H1 (cell line): ENCODE data around the gene FLT1. TPM values are rescaled to one million over a fixed set of nuclear protein-coding genes. Genes with fewer than 3 reads are reported as not detected.

Experiments
- CTCF ChIA-PET: fragments of 300-600 bp; sonication (Branson Sonifier 250); formaldehyde crosslinking; loops from one replicate; lab custom pipeline; 2021; ENCODE audit not compliant: partially characterized antibody; lab: Charles Lee
- POLR2A ChIA-PET: fragments of 300-600 bp; sonication (Branson Sonifier 250); formaldehyde crosslinking; loops from one replicate; lab custom pipeline; 2021; ENCODE audit warnings: inconsistent platforms; ENCODE audit not compliant: partially characterized antibody; lab: Charles Lee
- DNase-seq, 2 experiments: peaks; one replicate each; pipeline versions ENCODE4 v3.0.0 to v3.0.0-alpha.2; 2010 to 2022; ENCODE audit warnings: low spot score in 2 of 2, low read depth in 1 of 2, mixed read lengths in 1 of 2
- FAIRE-seq: peaks from 2 replicates; lab custom pipeline; 2011; peaks lifted over from hg19 to GRCh38; lab: Jason Lieb, UNC
- H2AFZ ChIP-seq: 2 replicates; pipeline ENCODE4 v1.8.1; 2012; ENCODE audit warnings: low read length, inconsistent platforms
- H2AK5ac ChIP-seq: 2 replicates; pipeline ENCODE4 v1.6.1; 2013; ENCODE audit warnings: low read depth, low read length
- H2BK120ac ChIP-seq: replicated peaks from 2 replicates; pipeline ENCODE3; 2013; ENCODE audit warnings: low read depth, low read length, inconsistent platforms
- H2BK12ac ChIP-seq: 2 replicates; pipeline ENCODE4 v1.6.1; 2013; ENCODE audit warnings: low read depth, low read length
- H2BK15ac ChIP-seq: 2 replicates; pipeline ENCODE4 v1.6.1; 2013; ENCODE audit warnings: low read length
- H2BK20ac ChIP-seq: 2 replicates; pipeline ENCODE4 v1.6.1; 2013; ENCODE audit warnings: low read length
- H2BK5ac ChIP-seq: 2 replicates; pipeline ENCODE4 v1.6.1; 2013; ENCODE audit warnings: low read depth, low read length
- H3K14ac ChIP-seq: 2 replicates; pipeline ENCODE4 v1.6.1; 2013; ENCODE audit warnings: inconsistent platforms; ENCODE audit not compliant: insufficient read length
- H3K18ac ChIP-seq: 2 replicates; pipeline ENCODE4 v1.6.1; 2013; ENCODE audit warnings: low read length; ENCODE audit errors: extremely low read depth
- H3K23ac ChIP-seq: 2 replicates; pipeline ENCODE4 v1.6.1; 2013; ENCODE audit warnings: inconsistent platforms; ENCODE audit not compliant: insufficient read length
- H3K23me2 ChIP-seq: 2 replicates; pipeline ENCODE4 v1.6.1; 2013; ENCODE audit warnings: low read depth, low read length
- H3K27ac ChIP-seq: 2 replicates; pipeline ENCODE4 v1.6.1; 2011; ENCODE audit warnings: low read depth, low read length, inconsistent platforms
- H3K27me3 ChIP-seq, 4 experiments: replicated peaks in 1 of 4; 1 replicate in 1 of 4; 2 replicates in 3 of 4; pipeline versions ENCODE4 v1.6.1 to v1.8.1; 2011 to 2013; ENCODE audit warnings: low read length in 3 of 4, mild to moderate bottlenecking in 3 of 4, inconsistent platforms in 2 of 4, mixed read lengths in 2 of 4, moderate library complexity in 1 of 4; ENCODE audit not compliant: control insufficient read depth in 3 of 4, insufficient read depth in 3 of 4; ENCODE audit errors: extremely low read depth in 1 of 4
- H3K36me3 ChIP-seq, 4 experiments: 2 replicates each; pipeline versions ENCODE4 v1.6.1 to v1.8.1; 2011 to 2013; ENCODE audit warnings: mild to moderate bottlenecking in 4 of 4, low read length in 3 of 4, moderate library complexity in 2 of 4, control low read depth in 1 of 4, inconsistent platforms in 1 of 4; ENCODE audit not compliant: insufficient read depth in 4 of 4, control insufficient read depth in 2 of 4
- H3K4ac ChIP-seq: replicated peaks from 2 replicates; pipeline ENCODE3; 2013; ENCODE audit warnings: low read length, low read depth, mixed read lengths, inconsistent platforms; ENCODE audit not compliant: insufficient read length
- H3K4me1 ChIP-seq, 4 experiments: replicated peaks in 1 of 4; 1 replicate in 1 of 4; 2 replicates in 3 of 4; pipeline versions ENCODE4 v1.6.1 to v1.8.1; 2011 to 2013; ENCODE audit warnings: low read length in 3 of 4, inconsistent platforms in 2 of 4, mixed read lengths in 1 of 4; ENCODE audit not compliant: insufficient read depth in 4 of 4, control insufficient read depth in 3 of 4
- H3K4me2 ChIP-seq, 2 experiments: 2 replicates each; pipeline versions ENCODE4 v1.6.1 to v1.8.1; 2011 to 2013; ENCODE audit warnings: low read depth in 2 of 2, low read length in 2 of 2, control low read depth in 1 of 2, inconsistent platforms in 1 of 2, mild to moderate bottlenecking in 1 of 2; ENCODE audit not compliant: insufficient read depth in 1 of 2
- H3K4me3 ChIP-seq, 4 experiments: fragments of 200-600, 300-600 bp in 1 of 4; sonication (generic), shearing (Covaris generic), sonication (Bioruptor Twin) in 1 of 4; 2 replicates each; pipeline versions ENCODE4 v1.5.1 to v1.8.1; 2011 to 2016; ENCODE audit warnings: low read length in 4 of 4, low read depth in 3 of 4, control low read depth in 2 of 4, inconsistent platforms in 2 of 4, mild to moderate bottlenecking in 2 of 4, mixed read lengths in 1 of 4, moderate library complexity in 1 of 4; ENCODE audit not compliant: insufficient read depth in 2 of 4; ENCODE audit errors: extremely low read depth in 1 of 4
- H3K56ac ChIP-seq: replicated peaks from 2 replicates; pipeline ENCODE3; 2013; ENCODE audit warnings: low read depth, mild to moderate bottlenecking, mixed read lengths, low read length, inconsistent platforms; ENCODE audit not compliant: insufficient read length
- H3K79me1 ChIP-seq: 2 replicates; pipeline ENCODE4 v1.6.1; 2013; ENCODE audit warnings: low read depth, low read length, control low read depth
- H3K79me2 ChIP-seq, 2 experiments: 2 replicates each; pipeline versions ENCODE4 v1.6.1 to v1.8.1; 2012 to 2013; ENCODE audit warnings: low read length in 2 of 2, mild to moderate bottlenecking in 2 of 2, inconsistent platforms in 1 of 2; ENCODE audit not compliant: insufficient read depth in 2 of 2, control insufficient read depth in 1 of 2
- H3K9ac ChIP-seq, 4 experiments: replicated peaks in 1 of 4; 1 replicate in 1 of 4; 2 replicates in 3 of 4; pipeline versions ENCODE4 v1.6.1 to v1.8.1; 2011 to 2013; ENCODE audit warnings: low read depth in 3 of 4, low read length in 3 of 4, control low read depth in 2 of 4, mild to moderate bottlenecking in 2 of 4, moderate library complexity in 2 of 4, inconsistent platforms in 1 of 4; ENCODE audit errors: extremely low read depth in 1 of 4
- H3K9me3 ChIP-seq, 2 experiments: 2 replicates each; pipeline versions ENCODE4 v1.6.1 to v1.8.1; 2012 to 2013; ENCODE audit warnings: mild to moderate bottlenecking in 2 of 2, moderate library complexity in 2 of 2, control low read depth in 1 of 2, inconsistent platforms in 1 of 2, low read depth in 1 of 2, low read length in 1 of 2, mixed read lengths in 1 of 2; ENCODE audit not compliant: insufficient read depth in 2 of 2
- H4K20me1 ChIP-seq, 2 experiments: replicated peaks in 1 of 2; 2 replicates each; pipeline versions ENCODE3 to v1.8.1; 2011 to 2013; ENCODE audit warnings: inconsistent platforms in 2 of 2, low read length in 2 of 2, mild to moderate bottlenecking in 1 of 2; ENCODE audit not compliant: insufficient read depth in 2 of 2, control insufficient read depth in 1 of 2
- H4K5ac ChIP-seq: 2 replicates; pipeline ENCODE4 v1.6.1; 2013; ENCODE audit warnings: low read length, low read depth, mixed read lengths, inconsistent platforms; ENCODE audit not compliant: insufficient read length
- H4K8ac ChIP-seq: 2 replicates; pipeline ENCODE4 v1.8.0; 2013; ENCODE audit warnings: mild to moderate bottlenecking, moderate library complexity, low read length, inconsistent platforms; ENCODE audit not compliant: insufficient read depth; ENCODE audit errors: extremely low read depth
- H4K91ac ChIP-seq: replicated peaks from 2 replicates; pipeline ENCODE3; 2013; ENCODE audit warnings: low read length, mixed read lengths, inconsistent platforms; ENCODE audit not compliant: insufficient read length
- CEBPB ChIP-seq: IDR thresholded peaks from 2 replicates; pipeline ENCODE4 v1.6.1; 2012; ENCODE audit warnings: low read depth, low read length
- CTBP2 ChIP-seq: IDR thresholded peaks from 2 replicates; pipeline ENCODE4 v1.7.0; 2011; ENCODE audit warnings: borderline replicate concordance, mild to moderate bottlenecking, moderate library complexity, mixed read lengths, low read length; ENCODE audit not compliant: insufficient read depth, insufficient read length
- E2F6 ChIP-seq: IDR thresholded peaks from 2 replicates; pipeline ENCODE4 v1.6.1; 2012; ENCODE audit warnings: inconsistent platforms
- EZH2 ChIP-seq: fragments of 200-600 bp; sonication (generic); IDR thresholded peaks from 2 replicates; pipeline ENCODE4 v1.7.1; 2012; ENCODE audit warnings: low read depth, mild to moderate bottlenecking, moderate library complexity, low read length, inconsistent platforms; ENCODE audit not compliant: severe bottlenecking
- KDM1A ChIP-seq: fragments of 200-600, 300-600 bp; sonication (generic); IDR thresholded peaks from 2 replicates; pipeline ENCODE4 v1.7.1; 2016; ENCODE audit warnings: mild to moderate bottlenecking, low read length, borderline replicate concordance
- NRF1 ChIP-seq: IDR thresholded peaks from 2 replicates; pipeline ENCODE4 v1.6.1; 2011; ENCODE audit warnings: mild to moderate bottlenecking, low read depth, low read length, improper control_type of control experiment
- SIN3A ChIP-seq, 2 experiments: IDR thresholded peaks in 1 of 2; conservative IDR thresholded peaks in 1 of 2; 2 replicates each; pipeline ENCODE4 v1.6.1; 2011 to 2012; ENCODE audit warnings: low read length in 2 of 2, improper control_type of control experiment in 1 of 2, low read depth in 1 of 2, mild to moderate bottlenecking in 1 of 2
- SIX5 ChIP-seq: IDR thresholded peaks from 2 replicates; pipeline ENCODE4 v1.6.1; 2011; ENCODE audit warnings: mild to moderate bottlenecking, low read depth, low read length
- TAF1 ChIP-seq: IDR thresholded peaks from 2 replicates; pipeline ENCODE4 v1.6.1; 2011; ENCODE audit warnings: mild to moderate bottlenecking, low read depth, low read length
- TAF7 ChIP-seq: optimal IDR thresholded peaks from 2 replicates; pipeline ENCODE3; 2011; ENCODE audit warnings: low read depth, mild to moderate bottlenecking, inconsistent platforms, low read length, moderate library complexity, borderline replicate concordance
- USF2 ChIP-seq: IDR thresholded peaks from 2 replicates; pipeline ENCODE4 v1.6.1; 2011; ENCODE audit warnings: low read length, improper control_type of control experiment
- WGBS, 2 experiments: shearing (Covaris generic) in 1 of 2; methylation state at CpG; one replicate each; pipeline versions ENCODE4 v1.1.6 to v1.1.7; 2013 to 2015; ENCODE audit warnings: low lambda C conversion rate in 2 of 2, mixed read lengths in 2 of 2, inconsistent platforms in 1 of 2, low coverage in 1 of 2, missing lambda C conversion rate in 1 of 2; ENCODE audit not compliant: insufficient replicate concordance in 2 of 2, insufficient coverage in 1 of 2, insufficient read length in 1 of 2; ENCODE audit errors: extremely low coverage in 1 of 2, missing lambda C conversion rate in 1 of 2; 5-methylcytosine and 5-hydroxymethylcytosine counted together
- polyA plus RNA-seq, 7 experiments: library from polyadenylated mRNA; depleted of rRNA in 3 of 7; stranded (reverse) in 5 of 7; unstranded in 2 of 7; fragments of >200 nt in 5 of 7; fragments of 200-250 nt in 2 of 7; gene quantifications; 1 replicate in 5 of 7; 2 replicates in 1 of 7; 4 replicates in 1 of 7; pipeline versions ENCODE4 v1.2.1 to v1.2.3, GENCODE V29; 2011 to 2013; ENCODE audit warnings: missing spikeins in 2 of 7, mixed read lengths in 2 of 7
- total RNA-seq: library from RNA; stranded (reverse); fragmentation: NEBNext Ultra II Directional; extraction: Animal tissue kit (Norgen Biotek cat#: 25700); gene quantifications from 2 replicates; pipeline ENCODE4 v1.2.1, GENCODE V29; 2021

FLT1 gene
- total and polyA plus RNA-seq, 2 of the 8 experiments (the other 6 are each of a cell fraction or from before 2014, with no cell fraction given): 19.7 to 90.2 TPM

GRCh38 chr13:28530729-28531076, 35.8 kb upstream of the FLT1 start:
- 35% methylated on average over 3 of the region's 3 CpGs; no CpG with 5 or more reads in 1 of the 2 experiments for WGBS, 2 experiments
- H3K14ac ChIP-seq: no peak overlapping the region
- H2BK12ac ChIP-seq: peak overlapping the region; percentile 99; the same call in 1 of the 2 replicates
- peak overlapping the region; percentile 15; the same call in 1 of the 2 replicates for H2AFZ ChIP-seq
- peaks cover 0 to 10% (median 8%) of the 10 kb centered on the region in 4 experiments; a peak in 5 of 7 replicates for H3K27me3 ChIP-seq
- no peak overlapping the region for H3K23ac ChIP-seq
- no peak overlapping the region for H2AK5ac ChIP-seq
- H3K9me3 ChIP-seq: peaks cover 4 to 6% of the 10 kb centered on the region in 2 experiments; a peak in 3 of 4 replicates
- peak overlapping the region; percentile 77 for H4K91ac ChIP-seq
- peak overlapping the region in 1 of 4 experiments; percentile 44; a peak in 1 of 7 replicates for H3K9ac ChIP-seq
- FAIRE-seq (no peak), DNase-seq (no peak)
- peaks cover 8 to 18% (median 15%) of the 10 kb centered on the region in 4 experiments for H3K4me1 ChIP-seq
- peak overlapping the region; percentile 81 for H4K8ac ChIP-seq
- peaks cover 15% of the 10 kb centered on the region for H3K23me2 ChIP-seq
- H3K4me3 ChIP-seq: peak overlapping the region; percentile 58 to 85 (median 72)
- CTCF ChIA-PET: no interaction called here
- H3K79me1 ChIP-seq: no peaks in the 10 kb centered on the region
- no peak overlapping the region for H2BK15ac ChIP-seq
- peak overlapping the region; percentile 84 for H2BK20ac ChIP-seq
- POLR2A ChIA-PET: interaction anchor here (0.8 to 1.5 kb wide), 5 partner anchors 9 to 128 kb away, joined by 3 to 5 read pairs (median 4); partner anchors contain the start of genes FLT1 and POMP
- no peak overlapping the region for H3K4ac ChIP-seq
- peak overlapping the region; percentile 89 to 100 for H3K4me2 ChIP-seq
- peak overlapping the region; percentile 91 for H3K18ac ChIP-seq
- H3K56ac ChIP-seq: no peak overlapping the region
- H3K79me2 ChIP-seq: no peaks in the 10 kb centered on the region; a peak in 1 of 4 replicates
- peaks cover 0 to 3% of the 10 kb centered on the region in 2 experiments for H4K20me1 ChIP-seq
- H3K36me3 ChIP-seq: no peaks in the 10 kb centered on the region
- peak overlapping the region; percentile 41; the same call in 1 of the 2 replicates for H2BK5ac ChIP-seq
- TF ChIP-seq TAF7 (no peak), E2F6 (no peak), SIN3A (conservative IDR thresholded peaks at IDR 0.05 in 1 of 2, IDR thresholded peaks at IDR 0.05 in 1 of 2; ENCODE audit: low read depth in 1 of 2, low read length in 2 of 2) (no peak), CEBPB (no peak), TAF1 (no peak), NRF1 (no peak), EZH2 (no peak), USF2 (no peak), SIX5 (no peak), KDM1A (no peak), CTBP2 (no peak)
- H3K27ac ChIP-seq: no peak overlapping the region
- H2BK120ac ChIP-seq: no peak overlapping the region
- H4K5ac ChIP-seq: peak overlapping the region; percentile 41
